SU-DHL-6 (cell line): Measurements from ENCODE around the gene STARD3.

Source experiments
- H2AFZ ChIP-seq: fragments of 200-600 bp; sonication (generic); 2 replicates; pipeline ENCODE4 v1.6.1; 2014; ENCODE audit warnings: low read depth, mild to moderate bottlenecking, moderate library complexity, mixed read lengths, antibody characterized with exemption, low read length; ENCODE audit not compliant: severe bottlenecking
- H3F3A ChIP-seq: fragments of 200-600 bp; shearing (Covaris generic); 2 replicates; pipeline ENCODE4 v1.6.0; 2016; ENCODE audit warnings: antibody characterized with exemption, mild to moderate bottlenecking; ENCODE audit not compliant: insufficient read depth
- H3K27ac ChIP-seq: fragments of 200-600 bp; sonication (generic); 2 replicates; pipeline ENCODE4 v1.5.1; 2016; ENCODE audit warnings: low read depth, mild to moderate bottlenecking, low read length, moderate library complexity, mixed read lengths
- H3K27me3 ChIP-seq: fragments of 200-600 bp; sonication (generic), shearing (Covaris generic); 2 replicates; pipeline ENCODE4 v1.6.0; 2014; ENCODE audit warnings: mild to moderate bottlenecking, low read length
- H3K36me3 ChIP-seq: fragments of 200-600 bp; sonication (generic); 2 replicates; pipeline ENCODE4 v1.6.1; 2014; ENCODE audit warnings: mild to moderate bottlenecking, low read length, mixed read lengths
- H3K4me2 ChIP-seq: fragments of 300-600, 200-600 bp; shearing (Covaris generic), sonication (generic); 2 replicates; pipeline ENCODE4 v1.6.0; 2014; ENCODE audit warnings: low read length, low read depth, mild to moderate bottlenecking; ENCODE audit not compliant: poor library complexity, severe bottlenecking
- H3K4me3 ChIP-seq: fragments of 200-600 bp; sonication (generic); 2 replicates; pipeline ENCODE4 v1.5.1; 2014; ENCODE audit warnings: antibody characterized with exemption, low read length, mild to moderate bottlenecking, mixed read lengths; ENCODE audit not compliant: insufficient read depth, poor library complexity, severe bottlenecking
- H3K79me2 ChIP-seq: fragments of 200-600 bp; sonication (generic); 2 replicates; pipeline ENCODE4 v1.6.1; 2014; ENCODE audit warnings: mild to moderate bottlenecking, low read length, moderate library complexity; ENCODE audit not compliant: insufficient read depth
- H3K9ac ChIP-seq: fragments of 200-600 bp; sonication (generic); 2 replicates; pipeline ENCODE4 v1.7.0; 2014; ENCODE audit warnings: mild to moderate bottlenecking, low read length
- H3K9me2 ChIP-seq: fragments of 200-600 bp; sonication (generic); replicated peaks from 2 replicates; pipeline ENCODE4 v1.6.1; 2014; ENCODE audit warnings: low read length; ENCODE audit not compliant: insufficient read depth
- H3K9me3 ChIP-seq: fragments of 200-600 bp; sonication (generic); 2 replicates; pipeline ENCODE4 v1.6.1; 2014; ENCODE audit warnings: low read length, mixed read lengths; ENCODE audit not compliant: insufficient read depth
- H4K20me1 ChIP-seq: fragments of 200-600 bp; sonication (generic); 2 replicates; pipeline ENCODE4 v1.6.1; 2014; ENCODE audit warnings: low read depth, mild to moderate bottlenecking, antibody characterized with exemption, low read length, moderate library complexity, mixed read lengths
- CTCF ChIP-seq: fragments of 200-600 bp; sonication (generic); IDR thresholded peaks from one replicate; pipeline ENCODE4 v1.5.1; 2017; ENCODE audit warnings: antibody characterized with exemption, mild to moderate bottlenecking, low read length, moderate library complexity; ENCODE audit not compliant: insufficient read depth, poor library complexity, severe bottlenecking
- EZH2phosphoT487 ChIP-seq: fragments of 200-600 bp; sonication (generic), shearing (Covaris generic); conservative IDR thresholded peaks from 2 replicates; pipeline ENCODE4 v1.6.1; 2018; ENCODE audit warnings: mild to moderate bottlenecking, antibody characterized with exemption, low read length, moderate library complexity, mixed read lengths

STARD3 gene

DNA sequence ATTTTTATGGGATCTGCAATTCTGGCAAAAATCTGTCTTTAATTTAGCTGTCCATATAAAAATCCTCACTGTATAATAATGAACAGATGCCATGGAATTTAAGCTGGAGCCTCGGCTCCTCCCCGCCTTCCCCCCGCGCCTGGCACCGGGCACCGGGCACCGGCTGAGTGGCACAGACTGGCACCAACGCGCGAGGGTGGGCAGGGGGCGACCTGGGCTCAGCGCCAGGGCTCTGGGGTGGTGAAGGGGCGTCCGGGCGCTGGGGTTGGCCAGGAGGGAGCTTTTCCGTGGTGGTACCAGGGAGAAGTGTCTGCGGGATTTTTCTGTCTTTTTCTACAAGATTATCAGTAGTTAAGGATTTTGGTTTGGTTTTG lies 38.3 kb upstream of the STARD3 start:
- Histone ChIP-seq H3K4me2 (no peak overlapping the region), H3K9me2 (no peaks in the 10 kb centered on the region), H3F3A (no peaks in the 10 kb centered on the region), H4K20me1 (no peaks in the 10 kb centered on the region), H3K9me3 (no peaks in the 10 kb centered on the region), H3K4me3 (no peak overlapping the region), H2AFZ (no peak overlapping the region), H3K9ac (no peak overlapping the region), H3K36me3 (no peaks in the 10 kb centered on the region), H3K27ac (no peak overlapping the region), H3K27me3 (no peaks in the 10 kb centered on the region), H3K79me2 (no peaks in the 10 kb centered on the region)
- TF ChIP-seq CTCF (no peak), EZH2phosphoT487 (no peak)

DNA sequence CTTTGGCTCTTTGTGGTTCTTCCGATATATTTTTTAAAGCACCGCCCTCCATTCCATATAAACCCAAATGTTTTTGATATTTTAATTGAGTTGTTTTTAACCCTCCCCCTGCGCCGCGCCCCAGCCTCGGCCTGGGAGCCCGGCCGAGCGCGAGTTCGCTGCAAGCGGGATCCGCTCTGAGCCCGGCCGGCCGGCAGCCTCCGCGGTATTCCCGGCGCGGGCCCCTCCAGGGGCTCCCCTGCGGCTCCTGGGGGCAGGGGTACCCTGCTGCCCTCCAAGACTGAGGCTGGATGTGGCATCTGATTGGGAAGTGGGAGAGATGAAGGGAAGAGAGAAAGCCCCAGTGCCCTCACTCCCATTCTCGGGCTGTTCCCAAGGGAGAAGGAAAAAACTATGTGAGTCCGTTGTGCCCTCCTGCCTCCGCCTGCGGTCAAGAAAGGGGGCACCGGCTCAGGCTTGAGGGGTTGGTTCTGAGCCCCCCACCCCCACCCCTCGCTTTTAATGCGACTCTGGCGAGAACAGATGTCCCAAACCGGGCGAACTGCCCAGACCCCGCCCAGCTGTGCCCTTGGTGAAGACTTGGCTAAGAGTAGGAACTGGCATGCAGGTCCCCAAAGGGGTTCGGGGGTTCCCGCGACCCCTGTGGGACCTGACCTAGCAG lies 37.8 kb upstream of the STARD3 start:
- H3K9me3 ChIP-seq, result no peaks in the 10 kb centered on the region
- H3K27me3 ChIP-seq, result no peaks in the 10 kb centered on the region
- H4K20me1 ChIP-seq, result no peaks in the 10 kb centered on the region
- TF ChIP-seq EZH2phosphoT487 (no peak), CTCF (no peak)
- no peak overlapping the region for H2AFZ ChIP-seq
- no peak overlapping the region for H3K27ac ChIP-seq
- no peak overlapping the region for H3K4me3 ChIP-seq
- H3K79me2 ChIP-seq, result no peaks in the 10 kb centered on the region
- H3F3A ChIP-seq, result no peaks in the 10 kb centered on the region
- H3K4me2 ChIP-seq, result no peak overlapping the region
- H3K36me3 ChIP-seq, result no peaks in the 10 kb centered on the region
- H3K9ac ChIP-seq, result no peak overlapping the region
- no peaks in the 10 kb centered on the region for H3K9me2 ChIP-seq

- no peak overlapping the region for H2AFZ ChIP-seq
- H3K27me3 ChIP-seq, result no peaks in the 10 kb centered on the region
- no peaks in the 10 kb centered on the region for H3F3A ChIP-seq
- no peaks in the 10 kb centered on the region for H4K20me1 ChIP-seq
- H3K79me2 ChIP-seq, result no peaks in the 10 kb centered on the region
- no peaks in the 10 kb centered on the region for H3K9me2 ChIP-seq
- no peak overlapping the region for H3K9ac ChIP-seq
- H3K27ac ChIP-seq, result no peak overlapping the region
- no peaks in the 10 kb centered on the region for H3K36me3 ChIP-seq
- no peak overlapping the region for H3K4me2 ChIP-seq
- TF ChIP-seq EZH2phosphoT487, result no peak
- no peaks in the 10 kb centered on the region for H3K9me3 ChIP-seq
- H3K4me3 ChIP-seq, result no peak overlapping the region
Observed at GRCh38 chr17:39599665-39600231, 37.2 kb upstream of the STARD3 start.

GRCh38 chr17:39600288-39600996 lies 36.5 kb upstream of the STARD3 start:
- Histone ChIP-seq H2AFZ (no peak overlapping the region), H3K4me3 (no peak overlapping the region), H3K79me2 (no peaks in the 10 kb centered on the region), H3K9ac (no peak overlapping the region), H3K27ac (no peak overlapping the region), H3K9me2 (no peaks in the 10 kb centered on the region), H4K20me1 (no peaks in the 10 kb centered on the region), H3K9me3 (no peaks in the 10 kb centered on the region), H3K27me3 (no peaks in the 10 kb centered on the region), H3K36me3 (no peaks in the 10 kb centered on the region), H3F3A (no peaks in the 10 kb centered on the region), H3K4me2 (no peak overlapping the region)
- TF ChIP-seq CTCF (no peak), EZH2phosphoT487 (no peak)
